Endothelial cell of umbilical vein (primary cell): ENCODE data around the gene ETV1. TPM values are rescaled to one million over a fixed set of nuclear protein-coding genes. Genes with fewer than 3 reads are reported as not detected.

Source experiments
- BruUV-seq: library from RNA; stranded (reverse); fragments of 400-500 nt; replicated peaks from 2 replicates; lab custom pipeline; 2021; lab: Mats Ljungman, UMichigan
- CTCF ChIA-PET: fragments of 300-600, 350-600 bp; sonication (Branson Sonifier 250); formaldehyde crosslinking; loops from one replicate; lab custom pipeline; 2021; ENCODE audit warnings: antibody characterized with exemption, inconsistent platforms; lab: Charles Lee
- POLR2A ChIA-PET: fragments of 300-600, 350-600 bp; sonication (Branson Sonifier 250); formaldehyde crosslinking; loops from one replicate; lab custom pipeline; 2021; ENCODE audit warnings: antibody characterized with exemption, inconsistent platforms; lab: Charles Lee
- DNase-seq: peaks from one replicate; pipeline ENCODE4 v3.0.0-alpha.2; 2011; ENCODE audit warnings: low read depth, low spot score
- FAIRE-seq: peaks from 2 replicates; lab custom pipeline; 2011; peaks lifted over from hg19 to GRCh38; lab: Jason Lieb, UNC
- H2AFZ ChIP-seq: 2 replicates; pipeline ENCODE4 v1.6.0; 2012; ENCODE audit warnings: low read depth, low read length, control low read depth, inconsistent platforms
- H3K27ac ChIP-seq: 2 replicates; pipeline ENCODE4 v1.5.1; 2011; ENCODE audit warnings: low read depth, mild to moderate bottlenecking, control low read depth, low read length, moderate library complexity; ENCODE audit not compliant: insufficient read depth
- H3K27me3 ChIP-seq, 2 experiments: 2 replicates each; pipeline versions ENCODE4 v1.6.0 to v1.6.1; 2011; ENCODE audit warnings: low read length in 2 of 2, mixed read lengths in 1 of 2; ENCODE audit not compliant: control insufficient read depth in 2 of 2, insufficient read depth in 2 of 2
- H3K36me3 ChIP-seq, 2 experiments: 2 replicates in 1 of 2; 3 replicates in 1 of 2; pipeline ENCODE4 v1.5.1; 2011; ENCODE audit warnings: low read length in 2 of 2, mild to moderate bottlenecking in 1 of 2, moderate library complexity in 1 of 2; ENCODE audit not compliant: control insufficient read depth in 2 of 2, insufficient read depth in 2 of 2; ENCODE audit errors: extremely low read depth in 1 of 2
- H3K4me1 ChIP-seq: 3 replicates; pipeline ENCODE4 v1.5.1; 2011; ENCODE audit warnings: mild to moderate bottlenecking, low read length; ENCODE audit not compliant: control insufficient read depth, insufficient read depth; ENCODE audit errors: extremely low read depth
- H3K4me2 ChIP-seq: 2 replicates; pipeline ENCODE4 v1.6.1; 2011; ENCODE audit warnings: low read length, control low read depth, mixed read lengths; ENCODE audit not compliant: insufficient read depth
- H3K4me3 ChIP-seq, 3 experiments: fragments of 200-600 bp in 1 of 3; sonication (generic), shearing (Covaris generic) in 1 of 3; replicated peaks in 1 of 3; 2 replicates each; pipeline ENCODE4 v1.5.1; 2011 to 2016; ENCODE audit warnings: control low read depth in 3 of 3, low read length in 3 of 3, mild to moderate bottlenecking in 2 of 3, inconsistent platforms in 1 of 3, low read depth in 1 of 3, moderate library complexity in 1 of 3; ENCODE audit not compliant: insufficient read depth in 1 of 3
- H3K79me2 ChIP-seq: 2 replicates; pipeline ENCODE4 v1.6.0; 2012; ENCODE audit warnings: low read length, inconsistent platforms; ENCODE audit not compliant: control insufficient read depth, insufficient read depth
- H3K9ac ChIP-seq: replicated peaks from 2 replicates; pipeline ENCODE3; 2011; ENCODE audit warnings: low read length, control low read depth; ENCODE audit not compliant: insufficient read depth; ENCODE audit errors: extremely low read depth
- H3K9me1 ChIP-seq: replicated peaks from 3 replicates; pipeline ENCODE4 v1.6.0; 2011; ENCODE audit warnings: mild to moderate bottlenecking, low read length; ENCODE audit not compliant: control insufficient read depth, insufficient read depth; ENCODE audit errors: extremely low read depth
- H3K9me3 ChIP-seq: replicated peaks from 2 replicates; pipeline ENCODE4 v1.5.1; 2012; ENCODE audit warnings: low read length, inconsistent platforms; ENCODE audit not compliant: control insufficient read depth, insufficient read depth
- H4K20me1 ChIP-seq: replicated peaks from 2 replicates; pipeline ENCODE3; 2011; ENCODE audit warnings: mild to moderate bottlenecking, low read length; ENCODE audit not compliant: control insufficient read depth, insufficient read depth; ENCODE audit errors: extremely low read depth
- EZH2 ChIP-seq: IDR thresholded peaks from 2 replicates; pipeline ENCODE4 v1.6.1; 2012; ENCODE audit warnings: borderline replicate concordance, low read depth, mild to moderate bottlenecking, moderate library complexity, low read length, inconsistent platforms; ENCODE audit not compliant: severe bottlenecking
- FOS ChIP-seq: IDR thresholded peaks from 2 replicates; pipeline ENCODE4 v1.6.1; 2011; ENCODE audit warnings: mild to moderate bottlenecking, low read length, moderate library complexity, borderline replicate concordance; ENCODE audit not compliant: insufficient read depth
- GATA2 ChIP-seq: IDR thresholded peaks from 2 replicates; pipeline ENCODE4 v1.7.0; 2011; ENCODE audit warnings: low read depth, mild to moderate bottlenecking, moderate library complexity, mixed read lengths, low read length; ENCODE audit not compliant: insufficient read length, insufficient read depth
- JUN ChIP-seq: IDR thresholded peaks from 2 replicates; pipeline ENCODE4 v1.6.1; 2011; ENCODE audit warnings: borderline replicate concordance, low read depth; ENCODE audit not compliant: insufficient read length, insufficient read depth
- MYC ChIP-seq: IDR thresholded peaks from one replicate; pipeline ENCODE4 v1.6.1; 2011; ENCODE audit warnings: mild to moderate bottlenecking, low read depth, low read length
- POLR2A ChIP-seq: IDR thresholded peaks from 2 replicates; pipeline ENCODE4 v1.6.1; 2012; ENCODE audit warnings: low read depth, mild to moderate bottlenecking, control low read depth, low read length
- dilution Hi-C: fragments of 300-500 bp; cut with MboI; formaldehyde crosslinking; loops from one replicate; pipeline ENCODE4 v1.15.0; 2019; ENCODE audit warnings: low sequenced_read_pairs; ENCODE audit not compliant: extremely low pct_ligation_motif_present
- intact Hi-C: fragments of 100-400 bp; cut with micrococcal nuclease; formaldehyde crosslinking; loops from one replicate; pipeline ENCODE4 v1.10.0; 2022
- polyA plus RNA-seq, 4 experiments: library from polyadenylated mRNA; depleted of rRNA in 3 of 4; stranded (reverse) in 3 of 4; unstranded in 1 of 4; fragments of >200 nt; gene quantifications; 2 replicates each; pipeline versions ENCODE4 v1.2.1 to v1.2.3, GENCODE V29; 2011 to 2012; ENCODE audit warnings: missing spikeins in 1 of 4
- total RNA-seq: library from RNA; stranded (reverse); gene quantifications from 2 replicates; pipeline ENCODE4 v1.2.3, GENCODE V29; 2021
- TF ChIP-seq, protein P1 (sequence below), 2 donors: IDR thresholded peaks; 1 replicate in 1 of 2; 2 replicates in 1 of 2; pipeline ENCODE4 v1.5.1; 2011; ENCODE audit warnings: low read length in 2 of 2, mild to moderate bottlenecking in 2 of 2, moderate library complexity in 2 of 2, control low read depth in 1 of 2, inconsistent platforms in 1 of 2, low read depth in 1 of 2; ENCODE audit not compliant: insufficient read depth in 1 of 2; ENCODE audit errors: extremely low read depth in 1 of 2
- TF ChIP-seq, protein P2 (sequence below): IDR thresholded peaks from 2 replicates; pipeline ENCODE4 v1.6.1; 2011; ENCODE audit not compliant: insufficient read depth, insufficient read length

Gene ETV1
- total and polyA plus RNA-seq, 2 donors (not counting 3 experiments of a cell fraction or from before 2014, with no cell fraction given): 8.4 to 16.6 TPM

DNA sequence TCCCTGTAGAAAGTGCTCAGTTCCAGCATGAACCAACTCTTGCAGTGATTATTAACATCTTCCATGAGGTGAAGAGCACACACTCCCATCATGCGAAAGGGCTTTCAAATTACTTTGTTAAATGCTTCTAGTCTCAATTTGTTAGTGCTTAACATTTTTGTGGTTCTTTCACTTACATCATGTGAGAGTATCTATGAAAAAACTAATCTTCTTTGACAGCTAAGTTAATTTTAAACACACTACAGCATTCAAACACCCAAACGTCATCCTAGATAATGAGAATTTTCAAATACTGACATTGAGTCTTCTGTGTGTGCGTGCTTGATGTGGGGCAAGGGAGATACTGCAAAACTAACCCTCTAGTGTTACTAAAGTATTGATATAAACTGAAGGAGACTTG is 84.8 kb downstream of the ETV1 start:
- Histone ChIP-seq H3K36me3 (peaks cover 0 to 3% of the 10 kb centered on the region in 2 experiments), H3K9ac (no peak overlapping the region), H3K4me2 (no peak overlapping the region), H3K79me2 (no peaks in the 10 kb centered on the region), H2AFZ (no peak overlapping the region), H3K27ac (no peak overlapping the region), H3K9me3 (no peaks in the 10 kb centered on the region), H3K9me1 (no peaks in the 10 kb centered on the region), H3K4me3 (no peak overlapping the region), H3K4me1 (peaks cover 9% of the 10 kb centered on the region), H3K27me3 (no peaks in the 10 kb centered on the region), H4K20me1 (no peaks in the 10 kb centered on the region)
- DNase-seq (no peak), FAIRE-seq (no peak)
- TF ChIP-seq MYC (no peak), JUN (no peak), POLR2A (no peak), FOS (no peak), GATA2 (no peak), EZH2 (no peak)
- TF ChIP-seq, protein P1, sequence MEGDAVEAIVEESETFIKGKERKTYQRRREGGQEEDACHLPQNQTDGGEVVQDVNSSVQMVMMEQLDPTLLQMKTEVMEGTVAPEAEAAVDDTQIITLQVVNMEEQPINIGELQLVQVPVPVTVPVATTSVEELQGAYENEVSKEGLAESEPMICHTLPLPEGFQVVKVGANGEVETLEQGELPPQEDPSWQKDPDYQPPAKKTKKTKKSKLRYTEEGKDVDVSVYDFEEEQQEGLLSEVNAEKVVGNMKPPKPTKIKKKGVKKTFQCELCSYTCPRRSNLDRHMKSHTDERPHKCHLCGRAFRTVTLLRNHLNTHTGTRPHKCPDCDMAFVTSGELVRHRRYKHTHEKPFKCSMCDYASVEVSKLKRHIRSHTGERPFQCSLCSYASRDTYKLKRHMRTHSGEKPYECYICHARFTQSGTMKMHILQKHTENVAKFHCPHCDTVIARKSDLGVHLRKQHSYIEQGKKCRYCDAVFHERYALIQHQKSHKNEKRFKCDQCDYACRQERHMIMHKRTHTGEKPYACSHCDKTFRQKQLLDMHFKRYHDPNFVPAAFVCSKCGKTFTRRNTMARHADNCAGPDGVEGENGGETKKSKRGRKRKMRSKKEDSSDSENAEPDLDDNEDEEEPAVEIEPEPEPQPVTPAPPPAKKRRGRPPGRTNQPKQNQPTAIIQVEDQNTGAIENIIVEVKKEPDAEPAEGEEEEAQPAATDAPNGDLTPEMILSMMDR (IDR thresholded peaks at IDR 0.05; ENCODE audit: extremely low read depth in 1 of 2, insufficient read depth in 1 of 2, low read depth in 1 of 2, low read length in 2 of 2): no peak
- TF ChIP-seq, protein P2, sequence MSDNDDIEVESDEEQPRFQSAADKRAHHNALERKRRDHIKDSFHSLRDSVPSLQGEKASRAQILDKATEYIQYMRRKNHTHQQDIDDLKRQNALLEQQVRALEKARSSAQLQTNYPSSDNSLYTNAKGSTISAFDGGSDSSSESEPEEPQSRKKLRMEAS: no peak
- intact Hi-C loops (no loop called here), dilution Hi-C loops (no loop called here)
- ChIA-PET POLR2A (no interaction called here), CTCF (no interaction called here)
- no TSS peak for BruUV-seq
